Epithelial cell of proximal tubule (primary cell): ENCODE results near the gene NDUFAF3. TPM values are rescaled to one million over a fixed set of nuclear protein-coding genes. Genes with fewer than 3 reads are reported as not detected.

ENCODE experiments used
- DNase-seq: peaks from one replicate; pipeline ENCODE4 v3.0.0-alpha.2; 2011; ENCODE audit warnings: low read depth
- H3K4me3 ChIP-seq: 2 replicates; pipeline ENCODE4 v1.5.1; 2011; ENCODE audit warnings: low read depth, mild to moderate bottlenecking, low read length
- CTCF ChIP-seq: conservative IDR thresholded peaks from 2 replicates; pipeline ENCODE4 v1.5.1; 2012; ENCODE audit warnings: low read depth, mild to moderate bottlenecking, low read length
- total RNA-seq: library from RNA; depleted of rRNA; stranded (reverse); fragments of >200 nt; gene quantifications from 2 replicates; pipeline ENCODE4 v1.2.3, GENCODE V29; 2015

NDUFAF3 gene
- total RNA-seq, 1 donor from 2014 or later = 160 TPM

GRCh38 chr3:49015765-49016164, 6.2 kb upstream of the NDUFAF3 start:
- TF ChIP-seq CTCF = no peak
- H3K4me3 ChIP-seq = no peak overlapping the region
- no peak for DNase-seq

GRCh38 chr3:49016414-49017228, 5.3 kb upstream of the NDUFAF3 start:
- H3K4me3 ChIP-seq = no peak overlapping the region
- no peak for TF ChIP-seq CTCF
- DNase-seq = no peak

DNA sequence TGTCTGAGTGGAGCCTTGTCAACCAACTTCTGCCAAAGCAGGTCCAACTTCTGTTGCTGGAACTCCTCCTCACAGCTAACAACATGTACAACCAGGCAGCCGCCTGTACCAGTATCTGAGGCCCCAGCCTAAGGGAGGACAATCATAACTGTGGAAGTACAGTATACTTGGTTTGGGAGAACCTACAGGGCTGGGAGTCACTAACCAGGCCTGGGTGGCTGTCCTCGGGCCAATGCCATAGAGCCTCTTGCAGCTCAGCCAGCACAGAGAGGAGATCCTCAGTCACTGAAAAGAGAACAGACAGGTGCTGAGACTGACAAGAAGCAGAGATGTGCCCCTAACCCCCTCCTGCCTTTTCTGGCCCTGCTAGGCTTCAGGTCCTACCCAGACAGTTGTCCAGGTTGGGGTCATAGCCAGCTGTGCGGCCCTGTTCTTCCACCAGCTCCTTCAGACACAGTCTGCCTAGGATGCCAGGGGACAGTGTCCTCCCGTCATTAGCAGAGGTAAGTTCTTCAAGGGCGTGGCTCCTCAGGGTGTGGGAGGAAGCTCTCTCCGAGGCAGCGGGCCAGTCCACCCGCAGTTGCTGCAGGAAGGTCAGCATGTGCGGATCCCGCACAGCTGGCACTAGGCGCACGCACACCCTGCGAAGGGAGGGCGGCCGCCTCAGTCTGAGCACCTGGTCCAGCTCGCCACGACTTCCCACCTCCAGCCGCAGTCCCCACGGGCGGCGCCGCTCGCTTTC, 4.5 kb upstream of the NDUFAF3 start:
- H3K4me3 ChIP-seq = peak overlapping the region; percentile 89
- no peak for TF ChIP-seq CTCF
- no peak for DNase-seq

- no peak for TF ChIP-seq CTCF
- DNase-seq = no peak
- H3K4me3 ChIP-seq = peak within 1 kb of the TSS; percentile 89
Measured at GRCh38 chr3:49017971-49018706, 3.8 kb upstream of the NDUFAF3 start, which contains the start of gene DALRD3. Gene DALRD3, minus strand, starts transcription at chr3:49018580. Its CDS starts 16 bp downstream, at chr3:49018564.

- no peak for TF ChIP-seq CTCF
- no peak for DNase-seq
- H3K4me3 ChIP-seq = peak overlapping the region; percentile 89
Measured at GRCh38 chr3:49018707-49019006, 3.3 kb upstream of the NDUFAF3 start.

GRCh38 chr3:49019941-49020329, 2.0 kb upstream of the NDUFAF3 start:
- no peak for TF ChIP-seq CTCF

More at GRCh38 chr3:49019941-49020329, 2.0 kb upstream of the NDUFAF3 start:
- no peak for DNase-seq
- H3K4me3 ChIP-seq = peak overlapping the region; percentile 92
